Measurements from ENCODE around the gene TAPBP.
"Not testable (repeated sequence)": the region's sequence is repeated elsewhere in the genome, so short reads cannot be mapped to it uniquely, and the experiment has no call there.

TAPBP gene

DNA sequence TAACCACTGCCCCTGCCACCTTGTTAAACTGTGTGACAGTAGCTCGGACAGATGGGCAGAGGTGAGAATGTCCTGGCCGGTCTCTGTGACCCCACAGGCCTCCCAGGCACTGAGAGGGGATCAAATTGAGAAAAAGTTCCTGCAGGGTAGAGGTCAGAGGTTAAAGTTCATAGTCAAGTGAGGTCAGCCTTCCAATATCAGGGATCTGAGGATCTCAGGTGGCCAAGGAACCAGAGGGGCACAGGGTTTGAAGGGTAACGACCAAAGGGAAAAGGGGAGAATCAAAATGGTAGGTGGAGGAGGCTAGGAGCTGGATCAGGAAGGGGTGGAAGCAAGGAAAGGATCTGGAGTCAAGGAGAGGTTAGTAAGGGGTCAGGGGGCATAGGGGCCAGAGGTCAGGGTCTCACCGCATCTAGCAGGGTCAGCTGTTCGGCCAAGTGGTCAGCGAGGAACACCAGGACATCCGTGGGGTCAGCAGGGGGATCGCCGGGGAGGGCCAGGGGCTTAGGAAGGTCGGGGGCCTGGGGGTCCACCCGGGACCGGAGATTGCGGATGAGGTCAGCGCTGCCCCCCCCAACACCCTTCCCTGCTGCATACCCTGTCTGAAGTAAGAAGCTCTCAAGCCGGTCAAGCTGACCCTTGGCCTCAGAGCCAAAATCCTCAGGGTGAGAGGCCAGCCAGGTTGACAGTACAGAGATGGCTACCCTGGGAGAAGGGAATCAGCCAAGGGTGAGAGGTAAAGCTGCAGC is 18.1 kb downstream of the TAPBP start:
- DNase-seq: no peak

DNA sequence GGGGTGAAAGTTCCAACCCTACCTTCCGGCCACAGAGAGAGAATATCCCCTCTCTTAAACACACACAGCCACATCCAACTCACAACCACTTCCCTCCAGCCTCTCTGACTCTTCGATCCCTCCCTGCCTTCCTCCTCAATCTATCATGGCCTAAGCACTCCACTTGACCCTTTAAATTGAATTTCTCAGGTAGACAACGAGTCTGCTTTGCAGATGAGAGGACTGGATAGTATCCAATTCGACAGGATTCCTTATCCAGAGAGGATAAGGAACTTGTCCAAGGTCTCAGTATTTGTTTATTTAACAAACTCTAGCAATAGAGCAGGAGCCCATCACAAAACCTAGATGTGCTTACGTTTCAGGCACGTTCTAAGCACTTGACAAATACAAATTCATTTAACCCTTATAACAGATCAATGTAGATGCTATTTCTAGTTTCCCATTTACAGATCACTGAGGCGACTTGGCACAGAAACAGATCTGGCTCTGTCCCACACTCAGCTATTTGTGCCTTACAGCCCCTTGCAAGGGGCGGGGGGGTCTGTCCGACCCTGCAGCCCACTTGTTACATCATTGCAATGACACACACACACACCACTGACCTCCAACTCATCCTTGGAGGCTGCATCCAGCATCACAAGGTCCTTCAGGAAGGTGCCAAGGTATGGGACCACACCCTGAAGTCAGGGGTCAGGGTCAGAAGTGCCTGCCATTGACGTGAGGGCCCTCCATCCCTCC is 19.6 kb downstream of the TAPBP start:
- no peak for DNase-seq

DNA sequence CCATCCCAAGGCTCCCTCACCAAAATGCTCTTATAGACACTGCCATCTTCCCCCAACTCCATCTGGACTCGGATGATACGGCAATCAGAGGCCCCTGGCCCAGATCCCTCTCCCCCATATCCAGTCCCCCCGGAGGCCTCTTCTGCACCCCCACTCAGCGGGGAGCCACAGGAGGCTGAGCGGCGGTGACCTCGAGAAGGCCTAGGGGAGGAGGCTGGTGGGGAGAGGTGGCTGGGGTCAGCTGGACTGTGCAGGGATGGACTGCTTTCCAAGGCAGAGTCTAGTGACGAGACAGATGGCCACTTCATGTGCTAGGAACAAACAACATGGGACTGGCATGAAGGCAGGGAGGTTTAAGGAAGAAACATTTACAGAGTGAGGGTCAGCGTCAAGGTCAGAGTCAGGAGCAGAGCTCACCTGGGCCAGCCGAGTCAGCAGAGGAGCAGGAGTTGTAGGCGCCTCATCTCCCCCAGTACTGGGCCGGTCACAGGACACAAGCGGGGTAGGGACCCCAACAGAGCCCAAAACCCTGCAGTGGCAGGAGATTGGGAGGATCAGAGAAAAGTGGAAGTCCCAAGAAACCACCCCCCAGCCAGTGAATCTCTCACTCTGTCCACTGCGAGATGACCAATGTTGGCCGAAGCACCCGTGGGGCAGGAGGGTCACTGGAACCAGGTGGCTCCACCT is 20.7 kb downstream of the TAPBP start:
- DNase-seq: no peak

DNA sequence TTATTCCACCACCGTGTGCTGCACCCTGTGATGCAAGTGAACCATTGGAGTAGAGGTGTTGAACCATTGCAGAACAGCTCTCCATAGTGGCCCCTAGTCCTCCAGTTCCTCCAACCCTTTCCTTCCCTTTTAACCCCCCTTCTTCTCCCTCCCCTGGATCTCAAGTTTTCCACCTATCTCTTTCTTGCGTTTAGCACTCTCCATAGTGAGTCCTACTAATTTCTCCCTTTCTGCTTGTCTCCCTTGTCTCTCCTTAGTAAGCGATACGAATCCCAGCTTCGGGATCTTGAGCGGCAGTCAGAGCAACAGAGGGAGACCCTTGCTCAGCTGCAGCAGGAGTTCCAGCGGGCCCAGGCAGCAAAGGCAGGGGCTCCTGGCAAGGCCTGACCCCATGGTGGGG is 23.4 kb downstream of the TAPBP start:
- no peak for DNase-seq

DNA sequence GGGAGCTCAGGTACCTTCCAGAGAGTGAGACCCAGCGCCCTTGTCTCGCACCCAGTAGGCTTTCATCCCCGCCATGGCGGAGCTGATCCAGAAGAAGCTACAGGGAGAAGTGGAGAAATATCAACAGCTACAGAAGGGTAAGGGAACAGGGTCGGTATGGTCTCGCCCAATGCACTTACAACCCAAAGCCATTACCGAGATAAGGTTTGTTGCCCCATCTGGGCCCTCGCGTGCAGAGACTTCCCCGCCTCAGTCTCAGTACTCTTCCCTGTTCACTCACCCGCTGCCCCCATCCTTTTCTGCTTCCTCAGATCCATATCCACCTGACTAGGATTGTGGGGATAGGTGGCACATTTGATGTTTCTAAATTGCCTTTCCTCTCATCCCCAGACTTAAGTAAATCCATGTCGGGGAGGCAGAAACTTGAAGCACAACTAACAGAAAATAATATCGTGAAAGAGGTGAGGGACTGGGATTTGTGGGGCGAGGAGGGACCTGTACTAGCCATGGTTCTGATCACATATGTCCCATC is 24.0 kb downstream of the TAPBP start:
- no peak for DNase-seq

DNA sequence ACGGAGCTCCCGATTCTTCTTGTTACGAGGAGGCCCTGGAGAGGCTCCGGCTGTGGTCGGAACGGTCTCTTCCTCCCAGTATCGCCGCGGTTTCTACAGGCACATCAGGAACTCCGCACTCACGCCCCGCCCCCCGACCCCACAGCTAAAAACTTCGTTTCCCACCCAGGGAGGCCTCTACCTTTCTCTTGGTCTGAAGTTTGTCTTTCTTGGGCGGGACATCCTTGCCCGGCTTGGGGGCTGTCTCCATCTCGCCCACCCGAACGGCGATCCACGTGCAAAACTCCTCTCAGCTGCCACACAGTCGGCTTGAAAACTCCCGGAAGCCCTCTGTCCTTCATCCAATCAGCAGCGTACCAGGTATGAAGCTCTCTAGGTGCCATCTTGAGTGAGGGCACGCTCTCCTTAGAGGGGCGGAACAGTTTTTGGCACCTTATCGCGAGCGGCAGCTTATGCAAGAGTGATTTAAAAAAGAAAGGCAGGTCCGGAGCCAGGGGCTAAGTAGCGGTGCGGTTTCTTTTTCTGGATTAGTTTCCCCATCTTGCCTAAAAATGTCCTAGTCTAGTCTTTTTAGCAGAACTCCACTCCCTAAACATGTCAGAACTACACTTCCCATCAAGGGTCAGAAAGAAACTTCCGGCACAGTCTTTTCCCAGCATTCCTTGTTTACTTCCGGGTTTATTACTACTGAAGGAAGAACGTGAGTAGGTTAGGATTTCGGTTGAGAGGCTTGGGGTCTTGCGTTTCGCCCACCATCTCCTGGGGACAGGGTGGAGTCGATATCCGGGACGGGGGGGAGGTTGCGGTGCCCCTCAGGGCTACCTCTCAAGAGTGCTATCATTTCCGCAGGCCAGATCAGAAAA is 24.7 kb downstream of the TAPBP start, which contains the start of the genes PFDN6 and WDR46:
PFDN6 (plus strand) TSS at position 681 of the 863 bp plus-strand sequence. CDS start 256 bp downstream, outside the sequence.
WDR46 (minus strand) TSS at position 319 of the 863 bp plus-strand sequence; CDS start at position 250, 69 bp downstream.
- peak; percentile 85 to 87 for DNase-seq

DNA sequence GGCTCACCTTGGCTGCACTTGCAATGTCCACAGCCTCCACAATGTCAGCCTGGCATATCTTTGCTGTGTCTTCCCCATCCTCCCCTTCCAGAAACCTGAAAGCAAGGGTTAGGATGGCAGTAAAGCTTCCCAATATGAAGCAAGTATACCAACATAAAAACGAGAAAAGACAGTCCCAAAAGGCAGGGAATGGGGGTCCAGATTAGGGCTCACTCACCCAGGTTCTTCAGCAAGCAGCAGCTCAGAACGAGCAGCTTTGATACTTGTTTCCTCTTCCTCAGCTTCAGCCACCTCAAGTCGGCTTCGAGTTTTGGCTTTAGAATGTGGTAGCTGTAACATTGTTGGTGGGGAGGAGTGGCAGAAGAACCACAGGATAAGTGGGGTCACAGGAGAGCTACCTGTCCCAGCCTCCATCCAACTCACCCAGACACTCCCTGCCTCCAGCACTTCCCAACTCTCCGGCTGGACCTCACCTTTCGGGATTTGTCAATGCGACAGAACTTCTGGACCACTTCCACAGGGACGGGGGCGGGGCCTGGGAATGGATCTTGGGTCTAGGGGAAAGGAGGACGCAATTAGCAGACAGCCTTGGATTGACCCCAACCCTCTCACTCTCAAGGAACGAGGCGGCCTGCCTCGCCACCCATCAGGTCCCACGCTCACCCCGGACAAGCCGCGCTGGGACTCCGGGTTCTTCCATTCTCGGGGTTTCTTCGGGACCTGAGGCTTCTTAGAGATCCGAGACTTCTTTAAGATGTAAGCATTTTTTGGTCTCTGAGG is 25.5 kb downstream of the TAPBP start:
- DNase-seq: no peak

DNA sequence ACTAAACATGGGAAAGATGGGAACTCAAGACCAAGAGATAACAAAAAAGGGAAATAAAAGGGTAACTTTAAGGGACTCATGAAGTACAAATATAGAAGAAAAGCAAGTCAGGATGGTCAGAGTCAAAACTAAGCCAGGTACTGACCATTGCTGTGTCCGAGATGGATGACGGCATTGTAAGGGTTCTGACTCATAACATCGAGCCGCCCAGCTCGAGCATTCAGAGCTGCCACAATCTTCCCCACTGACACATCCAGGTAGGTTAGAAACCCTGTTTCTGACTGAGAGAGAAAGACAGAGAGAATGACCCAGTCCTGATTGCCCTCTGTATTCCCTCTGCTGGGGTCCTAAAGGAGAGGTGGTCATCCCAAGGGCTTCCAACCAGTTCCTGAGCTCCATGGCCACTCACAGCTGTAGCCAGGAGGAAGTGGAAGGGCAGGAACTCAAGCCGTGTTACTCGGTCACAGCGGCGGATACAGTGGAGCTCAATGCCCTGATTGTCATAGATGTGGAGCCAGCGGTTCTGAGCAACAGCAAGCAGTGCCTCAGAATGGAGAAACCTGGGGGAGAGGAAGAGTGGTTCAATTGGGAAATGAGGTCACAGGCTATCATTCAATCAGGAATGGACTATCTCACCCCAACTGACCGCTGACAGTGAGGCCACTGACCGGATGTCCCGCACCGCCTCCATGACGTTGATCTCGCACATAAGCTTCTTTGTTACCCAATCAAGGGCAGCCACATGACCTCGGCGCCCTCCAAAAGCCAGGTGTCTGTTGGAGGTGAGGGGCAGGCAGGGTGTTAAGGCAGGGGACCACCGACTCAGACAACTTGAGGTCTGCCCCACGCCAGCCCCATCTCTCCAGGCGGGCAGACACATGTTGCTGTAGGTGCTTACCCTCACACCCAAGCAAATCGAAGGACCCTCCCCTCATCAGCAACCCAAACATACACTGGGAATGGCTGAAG is 26.6 kb downstream of the TAPBP start:
- no peak for DNase-seq

DNA sequence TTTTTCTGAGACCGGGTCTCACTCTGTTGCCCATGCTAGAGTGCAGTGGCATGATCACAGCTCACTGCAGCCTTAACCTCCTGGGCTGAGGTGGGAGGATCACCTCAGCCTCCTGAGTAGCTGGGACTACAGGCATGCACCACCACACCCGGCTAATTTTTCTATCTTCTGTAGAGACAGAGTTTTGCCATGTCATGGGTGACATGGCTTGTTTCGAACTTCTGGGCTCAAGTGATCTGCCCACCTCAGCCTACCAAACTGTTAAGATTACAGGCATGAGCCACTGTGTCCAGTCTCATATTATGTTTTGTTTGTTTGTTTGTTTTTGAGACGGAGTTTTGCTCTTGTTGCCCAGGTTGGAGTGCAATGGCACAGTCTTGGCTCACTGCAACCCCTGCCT is 28.7 kb downstream of the TAPBP start:
- not testable (repeated sequence) for DNase-seq

DNA sequence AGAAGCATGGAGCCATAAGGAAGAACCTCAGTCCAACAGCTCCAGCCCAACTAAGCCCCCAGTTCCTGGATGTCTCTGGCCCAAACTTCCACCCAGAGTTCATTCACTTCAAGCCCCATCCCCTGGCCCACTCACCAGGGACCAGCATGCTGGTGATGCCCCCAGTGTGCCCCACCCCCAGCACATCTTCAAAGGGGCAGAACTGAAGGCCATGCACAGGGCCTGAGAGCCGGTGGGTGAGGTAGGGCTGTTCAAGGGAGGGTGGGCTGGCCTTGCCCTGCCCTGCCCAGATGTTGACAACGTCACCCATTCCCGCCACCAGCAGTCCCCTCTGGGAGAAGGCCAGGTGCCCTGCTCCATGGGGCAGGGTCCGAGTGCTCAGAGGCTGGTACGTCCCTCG is 33.3 kb downstream of the TAPBP start:
- DNase-seq: no peak

DNA sequence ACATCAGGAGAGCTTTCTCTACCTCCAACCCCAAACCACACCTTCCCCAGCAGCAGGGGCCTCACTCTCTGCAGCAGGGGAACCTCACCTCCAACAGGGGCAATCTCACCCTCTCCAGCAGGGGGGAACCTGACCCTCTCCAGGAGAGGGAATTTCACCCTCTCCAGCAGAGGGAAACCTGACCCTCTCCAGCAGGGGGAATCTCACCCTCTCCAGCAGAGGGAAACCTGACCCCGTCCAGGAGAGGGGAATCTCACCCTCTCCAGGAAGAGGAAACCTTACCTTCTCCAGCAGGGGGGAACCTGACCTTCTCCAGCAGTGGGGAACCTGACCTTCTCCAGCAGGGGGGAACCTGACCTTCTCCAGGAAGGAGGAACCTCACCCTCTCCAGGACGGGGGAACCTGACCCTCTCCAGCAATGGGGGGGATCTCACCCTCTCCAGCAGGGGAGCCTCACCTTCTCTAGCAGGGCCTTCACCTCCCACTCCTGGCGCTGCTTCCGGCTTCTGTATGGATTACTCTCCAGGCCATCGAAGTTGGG is 33.8 kb downstream of the TAPBP start:
- peak; percentile 84 to 88 for DNase-seq

DNA sequence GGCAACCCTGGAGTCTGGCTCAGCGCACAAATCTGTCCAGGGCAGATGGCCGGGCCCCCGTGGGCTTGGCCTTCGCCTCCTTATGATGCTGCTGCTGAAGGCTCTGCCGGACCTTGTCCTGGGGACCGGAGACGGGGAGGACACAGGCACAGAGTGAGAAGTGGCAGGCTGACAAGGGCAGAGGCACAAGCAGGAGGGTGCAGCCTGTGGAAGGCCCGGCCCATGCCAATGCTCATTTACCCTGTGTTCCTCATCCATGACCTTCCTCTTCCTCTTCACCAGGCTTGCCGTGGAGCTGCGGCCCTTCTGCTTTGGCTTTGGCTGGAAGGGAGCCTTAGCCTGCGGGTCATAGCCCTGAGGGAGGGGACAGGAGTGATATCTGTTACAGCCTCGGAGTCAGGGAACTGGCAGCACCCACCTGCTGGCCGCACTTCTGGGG is 34.6 kb downstream of the TAPBP start:
- DNase-seq: no peak

DNA sequence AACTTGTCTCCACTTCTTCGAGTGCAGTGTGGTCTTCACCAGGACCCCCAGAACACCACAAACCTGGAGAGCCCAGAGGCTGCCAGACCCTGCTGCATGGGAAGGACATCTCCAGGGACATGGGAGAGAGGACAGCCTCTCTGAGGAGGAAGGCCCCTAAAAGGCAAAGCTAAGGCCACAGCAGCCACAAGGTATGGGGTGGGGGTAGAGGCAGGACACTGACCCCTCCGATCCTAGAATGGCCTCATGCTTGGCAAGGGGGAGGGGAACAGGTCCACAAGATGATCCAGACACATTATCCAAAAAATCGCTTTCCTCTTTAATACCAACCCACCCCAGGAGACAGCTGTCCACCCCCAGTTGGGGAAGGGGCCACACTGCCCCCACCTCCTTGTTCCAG is 35.1 kb downstream of the TAPBP start:
- DNase-seq: no peak

DNA sequence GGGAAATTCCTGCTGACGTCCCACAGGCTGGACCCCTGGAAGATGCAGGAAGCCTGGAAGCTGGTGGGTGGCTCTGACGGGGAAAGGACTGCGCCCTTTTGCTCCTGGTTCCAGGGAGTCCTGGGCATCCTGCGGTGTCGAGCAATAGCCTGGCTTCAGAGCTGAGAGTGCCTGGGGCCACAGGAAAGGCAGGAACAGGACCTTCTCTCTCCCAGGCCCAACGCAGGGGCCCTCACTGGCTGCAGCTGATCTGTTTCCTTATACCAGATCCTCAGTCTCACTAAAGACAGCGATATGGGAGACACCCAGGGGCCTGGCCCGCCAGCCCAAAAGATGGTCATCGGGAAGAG is 35.5 kb downstream of the TAPBP start:
- peak; percentile 32 to 33 for DNase-seq

DNA sequence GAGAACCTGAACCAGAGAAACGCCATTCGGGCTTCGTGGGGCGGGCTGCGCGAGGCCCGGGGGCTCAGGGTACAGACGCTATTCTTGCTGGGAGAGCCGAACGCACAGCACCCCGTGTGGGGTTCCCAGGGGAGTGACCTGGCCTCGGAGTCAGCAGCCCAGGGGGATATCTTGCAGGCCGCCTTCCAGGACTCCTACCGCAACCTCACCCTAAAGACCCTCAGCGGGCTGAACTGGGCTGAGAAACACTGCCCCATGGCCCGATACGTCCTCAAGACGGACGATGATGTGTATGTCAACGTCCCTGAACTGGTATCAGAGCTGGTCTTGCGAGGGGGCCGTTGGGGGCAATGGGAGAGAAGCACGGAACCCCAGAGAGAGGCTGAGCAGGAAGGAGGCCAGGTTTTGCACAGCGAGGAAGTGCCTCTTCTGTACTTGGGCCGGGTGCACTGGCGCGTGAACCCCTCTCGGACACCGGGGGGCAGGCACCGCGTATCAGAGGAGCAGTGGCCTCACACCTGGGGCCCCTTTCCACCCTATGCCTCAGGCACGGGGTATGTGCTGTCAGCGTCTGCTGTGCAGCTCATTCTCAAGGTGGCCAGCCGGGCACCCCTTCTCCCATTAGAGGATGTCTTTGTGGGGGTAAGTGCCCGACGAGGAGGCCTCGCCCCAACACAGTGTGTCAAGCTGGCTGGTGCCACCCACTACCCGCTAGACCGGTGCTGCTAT is 36.1 kb downstream of the TAPBP start:
- DNase-seq: peak in 1 of 2 experiments; percentile 35

DNA sequence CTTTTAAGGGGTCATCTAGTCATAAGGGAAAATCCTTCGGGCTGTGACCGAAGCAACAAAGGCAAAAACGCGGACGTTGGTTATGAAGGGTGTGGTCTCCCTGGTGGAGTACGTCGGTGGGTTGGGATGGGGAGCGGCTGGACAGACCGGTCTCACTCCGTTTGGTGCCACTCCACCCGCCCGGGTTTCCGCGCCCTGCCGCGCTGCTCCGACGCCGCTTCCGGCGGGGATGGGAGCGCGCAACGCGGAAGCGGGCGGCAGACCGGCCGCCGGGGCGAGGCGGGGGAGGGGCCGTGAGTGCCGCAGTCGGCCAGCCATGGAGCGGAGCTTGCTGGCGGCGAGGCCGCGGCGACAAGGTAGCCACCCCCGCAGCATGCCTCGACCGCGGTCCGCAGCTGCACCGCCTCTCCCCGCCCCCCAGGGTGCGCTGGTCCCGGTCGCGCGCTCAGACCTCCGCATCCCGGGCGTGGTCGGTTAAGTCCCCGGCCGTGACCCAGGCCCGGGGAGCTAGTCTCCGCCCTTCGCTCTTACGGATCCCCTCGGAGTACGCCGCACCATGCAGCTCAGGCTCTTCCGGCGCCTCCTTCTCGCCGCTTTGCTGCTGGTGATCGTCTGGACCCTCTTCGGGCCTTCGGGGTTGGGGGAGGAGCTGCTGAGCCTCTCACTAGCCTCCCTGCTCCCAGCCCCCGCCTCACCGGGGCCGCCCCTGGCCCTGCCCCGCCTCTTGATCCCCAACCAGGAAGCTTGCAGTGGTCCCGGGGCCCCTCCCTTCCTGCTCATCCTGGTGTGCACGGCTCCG is 36.8 kb downstream of the TAPBP start, which contains the start of gene B3GALT4:
B3GALT4 (plus strand) TSS at position 260 of the 799 bp plus-strand sequence; CDS start at position 557, 297 bp downstream.
- DNase-seq: peak; percentile 80 to 97

DNA sequence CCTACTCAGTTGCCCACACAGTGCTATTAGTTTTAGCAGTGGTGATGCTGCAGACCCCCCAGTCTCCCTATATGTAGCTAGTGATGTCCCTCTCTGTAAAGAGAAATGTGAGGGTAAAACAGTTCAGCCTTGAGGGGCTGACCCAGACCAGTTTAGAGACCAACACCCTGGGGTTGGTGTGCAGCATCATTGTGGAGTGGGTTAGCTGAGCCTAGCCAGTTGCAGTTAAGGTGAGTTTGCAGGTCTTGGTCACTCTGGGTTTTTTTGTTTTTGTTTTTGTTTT is 37.4 kb downstream of the TAPBP start:
- no peak for DNase-seq

DNA sequence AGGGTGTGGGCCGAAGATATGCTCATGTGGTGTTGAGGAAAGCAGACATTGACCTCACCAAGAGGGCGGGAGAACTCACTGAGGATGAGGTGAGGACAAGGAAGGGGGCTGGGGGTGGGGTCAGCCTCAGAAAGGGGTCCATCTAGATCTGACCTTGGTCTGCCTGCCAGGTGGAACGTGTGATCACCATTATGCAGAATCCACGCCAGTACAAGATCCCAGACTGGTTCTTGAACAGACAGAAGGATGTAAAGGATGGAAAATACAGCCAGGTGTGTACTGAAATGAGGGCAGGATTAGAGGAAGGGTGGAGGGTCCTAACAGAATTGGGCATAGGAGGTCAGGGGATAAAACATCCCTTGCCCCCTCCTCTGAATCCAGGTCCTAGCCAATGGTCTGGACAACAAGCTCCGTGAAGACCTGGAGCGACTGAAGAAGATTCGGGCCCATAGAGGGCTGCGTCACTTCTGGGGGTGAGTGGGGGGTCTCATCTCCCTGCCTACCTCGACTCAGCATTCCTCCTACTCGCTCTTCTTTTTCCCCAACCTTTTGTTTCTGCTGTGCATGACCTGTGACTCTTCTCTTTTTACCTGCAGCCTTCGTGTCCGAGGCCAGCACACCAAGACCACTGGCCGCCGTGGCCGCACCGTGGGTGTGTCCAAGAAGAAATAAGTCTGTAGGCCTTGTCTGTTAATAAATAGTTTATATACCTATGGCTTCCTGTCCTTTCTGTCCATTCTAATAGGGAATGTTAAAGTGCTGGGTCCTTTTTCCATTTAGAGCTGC is 37.9 kb downstream of the TAPBP start:
- not testable (repeated sequence) for DNase-seq

Data from NCI-H526 (cell line).